Naive B cell (primary cell): ENCODE measurements around the gene HUNK. TPM values are rescaled to one million over a fixed set of nuclear protein-coding genes. Genes with fewer than 3 reads are reported as not detected.

Experiments used
- polyA plus RNA-seq, 6 donors: library from polyadenylated mRNA; unstranded; fragments of 300-500 nt; fragmentation: Illumina TruSeq; gene quantifications; one replicate each; pipeline ENCODE4 v1.2.3, GENCODE V29; 2021; ENCODE audit warnings: low read depth in 6 of 6

The HUNK gene
- polyA plus RNA-seq, 6 donors from 2014 or later: 0.05 TPM; not detected in 5

Other genes with a start within 250 kb of the HUNK start
- gene SOD1, start 213.3 kb upstream of the HUNK start, polyA plus RNA-seq: 100 to 1,000 TPM; 305 to 529 (median 424) TPM
- 10 to 100 TPM; 25.1 to 66.0 (median 34.8) TPM for gene SCAF4, start 140.9 kb upstream of the HUNK start, polyA plus RNA-seq